IPS-NIHi11 (cell line): ENCODE data around the gene CDKN2B.

ENCODE experiments used
- DNase-seq: peaks from one replicate; pipeline ENCODE4 v3.0.0; 2012; ENCODE audit warnings: mixed read lengths, low spot score

The CDKN2B gene

DNA sequence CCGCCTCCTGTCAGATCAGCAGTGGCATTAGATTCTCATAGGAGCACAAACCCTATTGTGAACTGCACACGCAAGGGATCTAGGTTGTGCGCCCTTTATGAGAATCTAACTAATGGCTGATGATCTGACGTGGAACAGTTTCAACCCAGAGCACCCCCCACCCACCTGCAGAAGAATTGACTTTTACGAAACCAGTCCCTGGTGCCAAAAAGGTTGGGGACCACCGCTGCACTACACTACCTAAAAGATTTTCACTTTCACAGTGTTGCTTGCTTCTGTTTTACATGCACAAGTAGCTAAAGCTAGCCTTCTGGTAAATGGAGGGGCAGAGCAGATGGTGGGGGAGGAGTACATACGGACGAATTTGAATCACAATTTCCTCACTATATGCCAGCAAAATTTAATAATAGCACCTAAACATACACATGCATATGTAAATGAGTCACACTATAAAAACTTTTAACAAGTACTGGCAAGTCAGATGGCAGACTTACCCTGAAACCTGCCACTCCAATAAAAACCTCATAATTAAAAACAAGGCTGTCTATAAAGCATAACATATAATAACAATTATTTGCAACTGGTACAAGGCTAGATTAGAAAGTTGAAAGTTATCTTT, 24.0 kb upstream of the CDKN2B start:
- no peak for DNase-seq

DNA sequence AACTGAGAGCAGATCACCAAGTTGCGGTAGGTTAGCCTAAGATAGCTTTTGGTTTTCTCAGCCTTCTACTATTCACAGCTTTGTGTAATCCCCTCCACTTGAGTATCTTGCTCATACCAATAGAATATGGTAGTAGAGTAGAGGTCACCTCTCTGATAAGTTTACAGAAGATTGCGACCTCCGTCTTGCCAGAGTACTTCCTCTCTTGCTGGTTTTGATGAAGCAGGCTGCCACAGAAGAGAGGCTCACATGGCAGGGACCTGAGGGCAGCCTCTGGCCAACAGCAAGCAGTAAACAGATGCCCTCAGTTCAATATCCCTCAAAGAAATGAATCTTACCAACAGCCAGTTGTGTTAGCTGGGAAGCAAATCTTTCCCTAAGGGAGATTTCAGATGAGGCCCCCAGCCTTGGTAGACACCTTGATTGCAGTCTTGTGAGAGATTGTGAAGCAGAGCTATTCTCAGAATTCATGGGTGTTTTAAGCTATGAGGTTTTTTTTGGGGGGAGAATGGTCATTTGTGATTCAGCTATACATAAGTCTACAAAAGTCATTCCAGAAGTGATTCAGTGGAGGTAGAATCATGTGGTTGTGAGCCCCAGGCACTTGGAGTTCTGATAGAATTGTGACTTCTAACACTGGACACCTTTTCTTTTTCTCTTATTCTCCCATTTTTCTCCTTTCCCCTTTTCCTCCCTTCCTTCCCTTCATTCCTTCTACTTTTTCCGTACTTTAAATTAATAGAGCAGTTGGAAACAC, 22.7 kb upstream of the CDKN2B start:
- DNase-seq: no peak

DNA sequence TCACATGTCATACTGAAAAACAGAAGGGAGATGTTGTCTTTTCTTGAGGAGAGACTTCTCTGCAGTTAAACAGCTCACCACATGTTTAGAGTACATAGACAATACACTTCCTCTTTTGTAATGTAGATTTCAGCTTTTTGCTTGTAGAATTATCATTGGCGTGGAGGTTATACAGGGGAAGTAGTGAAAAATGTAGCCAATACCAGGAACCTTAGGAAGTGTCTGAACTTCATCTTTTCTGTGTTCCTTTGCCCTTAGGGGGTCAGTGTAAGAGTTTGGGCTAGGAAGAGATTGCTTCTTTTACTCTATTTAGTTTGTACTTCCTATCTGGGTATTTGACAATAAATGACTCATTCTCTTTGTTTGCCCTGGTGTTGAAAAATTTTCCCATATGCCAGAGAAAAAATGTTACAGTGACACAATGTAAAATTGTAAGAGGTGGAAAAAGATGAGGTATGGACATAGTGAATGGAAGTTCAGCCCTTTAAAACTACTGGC, 21.0 kb upstream of the CDKN2B start:
- DNase-seq: no peak

DNA sequence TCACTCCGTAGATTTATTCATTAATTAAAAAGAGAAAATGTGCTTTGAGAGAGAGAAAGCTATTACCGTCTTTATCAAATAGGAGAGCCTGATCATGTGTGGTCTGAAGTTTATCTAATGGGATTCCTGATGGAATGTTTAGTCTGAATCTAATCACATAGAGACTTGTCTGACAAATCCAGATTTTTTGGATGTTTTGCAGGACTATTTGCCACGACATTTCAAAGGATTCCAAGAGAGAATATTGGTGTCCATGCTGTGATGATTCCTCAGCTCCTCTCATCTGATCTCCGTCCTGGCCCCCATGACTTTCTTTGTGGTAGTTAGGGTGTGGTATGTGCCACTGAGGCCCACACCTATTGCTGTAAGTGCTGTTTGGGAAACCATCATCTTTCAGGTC, 20.1 kb upstream of the CDKN2B start:
- DNase-seq: no peak

DNA sequence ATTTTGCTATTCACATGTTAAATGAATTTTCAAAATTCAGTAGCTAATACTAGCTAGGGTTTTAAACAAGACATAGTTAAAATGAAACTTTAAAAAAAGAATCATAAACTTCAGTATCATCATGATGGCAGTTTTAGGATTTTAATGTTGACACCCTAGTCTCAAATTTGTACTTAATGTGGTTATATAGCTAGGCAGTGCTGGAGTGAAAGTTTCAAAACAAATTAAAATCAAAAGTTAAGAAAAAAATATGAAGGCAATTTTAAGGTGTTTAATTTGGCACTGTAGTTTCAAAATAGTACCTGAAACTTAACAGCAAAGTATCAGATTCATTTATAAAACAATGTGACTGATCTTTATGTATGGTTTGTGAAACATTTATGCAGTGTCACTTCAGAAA, 19.3 kb upstream of the CDKN2B start:
- DNase-seq: no peak

DNA sequence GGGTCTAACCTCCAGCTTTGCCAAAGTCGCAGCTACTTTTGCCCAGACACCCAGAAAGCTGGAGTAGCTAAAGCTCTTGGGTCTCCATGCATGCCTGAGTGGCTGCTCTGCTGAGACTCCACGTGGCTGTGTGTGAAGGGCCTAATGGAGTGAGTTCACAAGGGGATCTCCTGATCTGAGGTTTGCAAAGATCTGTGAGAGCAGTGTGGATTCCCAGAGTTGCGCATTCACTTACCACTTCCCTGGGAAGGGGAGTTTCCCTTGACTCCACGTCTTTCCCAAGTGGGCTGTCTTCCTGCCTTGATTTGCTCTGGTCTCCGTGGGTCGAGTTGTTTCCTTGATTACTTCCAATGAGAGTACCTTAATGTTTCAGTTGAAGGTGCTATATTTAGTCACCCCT, 17.6 kb upstream of the CDKN2B start:
- no peak for DNase-seq

DNA sequence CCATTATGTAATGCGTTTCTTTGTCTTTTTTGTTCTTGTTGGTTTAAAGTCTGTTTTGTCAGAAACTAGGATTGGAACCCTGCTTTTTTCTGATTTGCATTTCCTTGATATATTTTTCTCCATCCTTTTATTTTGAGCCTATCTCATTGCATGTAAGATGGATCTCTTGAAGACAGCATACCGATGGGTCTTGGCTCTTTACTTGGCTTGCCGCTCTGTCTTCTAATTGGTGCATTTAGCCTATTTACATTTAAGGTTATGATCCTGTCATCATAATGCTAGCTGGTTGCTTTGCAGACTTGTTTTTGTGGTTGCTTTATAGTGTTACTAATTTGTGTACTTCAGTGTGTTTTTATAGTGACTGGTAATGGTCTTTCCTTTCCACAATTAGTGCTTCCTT, 13.3 kb upstream of the CDKN2B start:
- no peak for DNase-seq

DNA sequence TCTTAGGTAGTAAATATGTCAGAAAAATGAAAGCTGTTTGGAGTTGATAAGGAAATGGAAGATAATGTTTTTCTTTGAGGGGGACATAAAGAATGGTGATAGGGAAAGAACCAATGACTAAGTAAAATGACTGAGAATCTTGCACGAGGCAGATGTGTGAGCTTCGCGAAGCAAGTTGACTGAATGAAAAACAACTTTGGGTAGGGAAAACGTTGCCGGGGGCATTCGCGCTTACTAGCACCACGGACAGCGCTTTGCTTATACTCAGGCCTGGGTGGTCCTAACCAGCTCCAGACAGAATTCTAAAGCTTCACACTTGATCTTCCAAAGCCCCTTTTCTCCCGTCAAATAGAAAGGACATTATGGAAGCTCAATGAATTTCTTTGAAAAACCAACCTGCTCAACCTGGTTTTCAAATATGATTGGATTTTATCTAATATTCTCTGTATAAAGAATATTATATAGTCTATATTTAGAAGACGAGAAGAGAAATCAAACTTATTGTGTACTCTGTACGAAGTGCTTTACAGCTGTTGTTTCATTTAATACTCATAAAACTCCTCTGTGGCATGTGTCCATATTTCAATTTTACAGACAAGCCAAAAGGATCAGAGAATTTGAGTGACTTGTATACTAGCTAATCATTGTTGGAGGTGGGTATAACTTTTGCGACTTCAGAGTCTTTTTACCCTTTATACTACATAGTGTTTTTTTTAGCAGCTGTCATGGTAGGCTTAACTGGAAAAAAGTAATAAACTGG, 1.9 kb upstream of the CDKN2B start:
- peak; percentile 70 for DNase-seq

DNA sequence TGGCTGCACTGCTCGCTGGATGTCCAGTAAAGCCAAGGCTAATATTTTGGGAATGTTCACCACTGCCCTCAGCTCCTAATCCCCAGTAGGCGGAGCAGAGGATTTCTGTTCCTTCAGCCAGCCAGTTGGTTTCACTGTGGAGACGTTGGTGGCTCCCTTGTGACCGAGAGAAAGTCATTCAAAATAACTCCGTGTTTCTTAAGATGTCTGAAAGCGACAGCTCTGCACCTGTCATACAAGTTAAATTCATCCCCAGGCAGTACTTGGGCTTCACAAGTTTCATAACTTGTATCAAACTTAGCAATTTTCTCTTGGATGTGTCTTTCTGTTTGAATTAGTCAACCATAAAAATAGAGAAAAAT, 382 bp upstream of the CDKN2B start:
- no peak for DNase-seq

DNA sequence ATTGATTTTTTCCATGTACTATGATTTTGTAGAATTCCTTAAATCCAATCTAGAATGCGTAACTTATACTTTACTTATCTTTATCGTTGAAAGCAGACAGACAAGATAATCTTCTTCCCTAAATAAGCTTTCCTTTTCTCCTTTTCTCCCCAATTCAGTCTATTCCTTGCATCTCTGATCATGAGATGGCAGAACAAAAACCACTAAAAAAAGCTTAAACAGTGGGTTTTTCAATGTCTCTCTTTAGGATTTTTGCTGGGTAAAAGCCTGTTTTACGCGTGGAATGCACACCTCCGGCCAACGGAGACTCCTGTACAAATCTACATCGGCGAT, 755 bp downstream of the CDKN2B start:
- no peak for DNase-seq

DNA sequence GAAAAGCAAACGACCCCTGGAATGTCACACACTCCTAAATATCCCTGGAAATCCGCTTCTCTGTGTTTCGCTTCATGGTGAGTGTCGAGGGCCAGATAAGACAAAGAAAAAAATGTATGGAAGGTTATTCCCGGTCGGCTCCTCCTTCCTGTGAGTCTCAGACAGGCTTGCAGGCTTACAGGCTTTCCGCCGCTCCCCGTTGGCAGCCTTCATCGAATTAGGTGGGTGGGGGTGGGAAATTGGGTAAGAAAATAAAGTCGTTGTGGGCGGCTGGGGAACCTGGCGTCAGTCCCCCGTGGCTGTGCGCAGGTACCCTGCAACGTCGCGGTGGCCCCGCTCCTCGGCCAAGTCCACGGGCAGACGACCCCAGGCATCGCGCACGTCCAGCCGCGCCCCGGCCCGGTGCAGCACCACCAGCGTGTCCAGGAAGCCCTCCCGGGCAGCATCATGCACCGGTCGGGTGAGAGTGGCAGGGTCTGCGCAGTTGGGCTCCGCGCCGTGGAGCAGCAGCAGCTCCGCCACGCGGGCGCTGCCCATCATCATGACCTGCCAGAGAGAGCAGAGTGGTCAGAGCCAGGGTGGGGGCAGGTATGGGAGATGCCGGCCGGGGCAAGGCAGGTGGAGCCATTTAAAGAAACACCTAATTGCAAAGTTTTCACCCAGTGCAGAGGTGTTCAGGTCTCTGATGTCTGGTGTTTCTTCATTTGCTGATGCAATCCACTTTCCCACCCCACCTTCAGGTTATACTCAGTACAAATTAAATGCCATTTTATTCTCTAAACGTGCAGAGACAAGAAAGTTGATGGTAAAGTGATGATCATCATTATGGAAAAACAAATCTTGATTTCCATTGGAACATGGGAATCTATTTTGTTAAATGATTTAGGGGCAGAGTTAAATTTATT, 3.2 kb downstream of the CDKN2B start:
- DNase-seq: no peak

DNA sequence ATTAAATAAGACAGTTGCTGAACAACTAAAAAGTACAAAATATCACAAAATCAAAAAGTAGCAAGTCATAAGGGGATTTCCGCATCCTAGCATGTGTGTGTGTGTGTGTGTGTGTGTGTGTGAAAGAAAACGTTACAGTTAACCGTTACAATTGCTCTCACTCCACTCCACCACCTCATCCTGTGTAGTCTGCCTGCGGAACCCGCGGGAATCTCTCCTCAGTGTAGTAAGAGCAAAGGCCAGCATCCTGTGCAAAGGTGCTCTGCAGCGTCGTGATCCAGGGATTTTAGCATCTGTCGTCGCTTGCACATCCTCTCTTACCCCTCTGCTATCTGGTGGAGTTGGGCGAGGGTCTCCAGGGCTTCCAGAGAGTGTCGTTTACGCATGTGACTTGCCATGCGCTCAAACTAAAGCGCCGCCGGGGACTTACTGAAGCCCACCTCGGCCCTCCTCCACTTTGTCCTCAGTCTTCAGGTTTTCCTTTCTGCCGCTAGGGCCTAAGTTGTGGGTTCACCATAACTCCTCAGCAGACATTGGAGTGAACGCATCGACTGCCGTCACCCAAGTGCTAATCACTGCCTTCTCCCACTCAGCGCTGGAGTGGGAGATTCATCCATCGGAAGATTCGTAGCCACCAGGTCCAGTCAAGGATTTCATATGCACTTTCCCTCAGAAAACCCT, 3.9 kb downstream of the CDKN2B start:
- no peak for DNase-seq

DNA sequence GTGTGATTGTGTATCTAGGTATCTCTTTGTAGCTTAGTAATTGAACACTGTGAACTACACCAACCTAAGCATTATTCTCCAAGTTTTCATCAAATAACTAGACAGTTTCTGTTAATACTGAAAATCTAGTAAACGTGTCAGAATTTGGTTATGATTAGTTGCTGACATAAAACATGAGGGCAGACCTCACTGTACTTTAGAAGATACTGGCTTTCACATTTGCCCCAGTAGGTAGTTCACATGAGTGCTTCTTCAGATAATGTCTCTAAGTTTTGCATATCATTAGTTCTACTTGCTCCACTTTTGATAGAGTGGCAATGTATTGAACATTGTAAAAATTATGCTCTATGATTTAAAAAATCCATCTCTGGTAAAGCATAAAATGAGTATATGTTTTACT, 7.1 kb downstream of the CDKN2B start:
- DNase-seq: no peak

DNA sequence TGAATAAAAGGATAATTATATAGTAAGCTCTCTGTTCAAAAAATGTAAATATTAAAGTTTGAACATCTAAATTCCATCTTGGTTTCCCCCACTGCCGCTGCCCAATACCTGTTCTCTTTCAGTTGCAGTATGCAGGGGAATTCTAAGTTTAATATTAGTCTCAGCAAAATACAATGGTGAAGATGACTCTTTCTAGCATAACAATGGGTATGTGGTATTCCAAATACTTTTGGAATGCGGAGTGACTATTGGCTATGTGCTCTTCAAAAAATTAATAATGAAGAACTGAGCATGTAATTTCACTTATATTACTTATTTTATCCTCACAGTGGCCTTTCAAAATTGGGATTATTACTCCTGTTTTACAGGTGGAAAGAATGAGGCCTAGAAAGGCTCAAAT, 11.1 kb downstream of the CDKN2B start:
- DNase-seq: no peak

DNA sequence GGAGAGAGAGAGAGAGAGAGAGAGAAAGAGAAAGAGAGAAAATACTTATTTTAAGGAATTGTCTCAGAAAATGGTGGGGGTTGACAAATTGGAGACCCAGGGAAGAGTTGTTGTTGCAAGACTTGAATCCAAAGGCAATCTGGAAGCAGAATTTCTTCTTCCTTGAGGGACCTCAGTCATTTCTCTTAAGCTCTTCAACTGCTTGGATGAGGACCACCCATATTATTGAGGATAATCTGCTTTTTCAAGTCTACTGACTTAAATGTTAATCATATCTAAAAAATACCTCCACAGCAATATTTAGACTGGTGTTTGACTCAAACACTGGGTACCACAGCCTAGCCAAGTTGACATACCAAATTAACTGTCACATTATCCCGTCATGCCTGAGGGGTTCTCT, 11.6 kb downstream of the CDKN2B start:
- no peak for DNase-seq

DNA sequence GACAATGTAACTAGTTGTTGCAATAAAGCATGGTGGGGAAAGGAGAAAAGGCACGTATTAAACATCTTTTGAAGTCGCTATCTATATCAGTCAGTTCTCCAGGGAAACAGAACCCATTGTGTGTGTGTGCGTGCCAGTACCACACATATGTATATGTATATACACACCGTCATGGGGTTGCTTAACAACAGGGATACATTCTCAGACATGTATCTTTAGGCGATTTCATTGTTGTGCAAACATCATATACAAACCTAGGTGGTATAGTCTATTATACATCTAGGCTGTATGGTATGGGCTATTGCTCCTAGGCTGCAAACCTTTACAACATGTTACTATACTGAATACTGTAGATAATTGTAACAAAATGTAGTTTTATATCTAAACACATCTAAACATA, 12.2 kb downstream of the CDKN2B start:
- no peak for DNase-seq

DNA sequence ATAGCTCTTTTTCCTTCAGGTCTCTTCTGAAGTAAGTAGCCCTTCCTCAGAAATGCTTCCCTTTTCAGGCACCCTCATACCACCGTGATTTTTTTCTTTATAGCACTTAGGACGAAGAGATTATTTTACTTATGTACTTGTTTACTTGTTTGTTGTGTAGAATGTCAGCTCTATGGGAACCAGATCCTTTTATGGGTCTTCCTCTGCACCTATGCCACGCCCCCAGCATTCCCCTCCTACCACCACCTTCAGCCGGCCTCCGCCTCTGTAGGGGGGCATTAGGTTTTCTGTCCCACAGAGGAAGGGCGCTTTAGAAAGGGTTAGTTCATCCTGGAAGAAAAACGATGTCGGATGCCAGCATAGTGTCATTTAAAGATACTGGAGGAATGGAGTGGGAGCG, 12.7 kb downstream of the CDKN2B start:
- peak; percentile 26 for DNase-seq

DNA sequence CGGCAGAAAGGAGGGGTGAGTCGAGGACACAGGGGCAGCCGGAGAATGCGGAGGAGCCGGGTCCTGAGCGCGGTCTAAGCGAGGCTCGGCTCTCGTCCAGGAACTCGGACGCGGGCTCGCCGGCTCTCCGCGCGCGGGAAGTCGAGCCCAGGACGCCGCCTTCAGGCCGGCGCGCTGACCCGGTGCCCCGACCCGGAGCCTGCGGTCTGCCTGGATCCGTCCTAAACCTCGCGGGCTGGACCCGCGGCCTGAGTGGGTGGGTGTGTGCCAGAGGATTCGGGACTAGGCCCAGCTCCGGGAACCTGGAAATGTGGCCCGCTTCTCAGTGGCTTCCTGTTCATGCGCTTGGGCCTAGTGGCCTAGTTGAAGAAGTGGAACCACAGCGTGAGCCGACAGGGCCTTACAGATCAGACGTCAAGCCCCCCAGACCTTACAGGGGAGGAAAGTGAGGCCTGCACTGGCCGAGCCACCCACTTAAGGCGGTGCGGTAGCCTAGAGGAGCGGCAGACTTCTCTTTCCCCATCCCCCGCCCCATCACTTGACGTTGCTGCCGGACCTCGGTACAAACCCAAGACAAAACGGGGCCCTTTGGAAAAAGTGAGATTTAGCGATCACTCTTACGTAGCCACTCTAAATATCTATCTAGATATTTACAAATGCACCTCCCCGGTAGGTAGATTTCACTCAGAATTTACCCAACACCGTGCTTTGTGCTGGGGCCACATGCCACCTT, 13.3 kb downstream of the CDKN2B start:
- peak; percentile 39 for DNase-seq

DNA sequence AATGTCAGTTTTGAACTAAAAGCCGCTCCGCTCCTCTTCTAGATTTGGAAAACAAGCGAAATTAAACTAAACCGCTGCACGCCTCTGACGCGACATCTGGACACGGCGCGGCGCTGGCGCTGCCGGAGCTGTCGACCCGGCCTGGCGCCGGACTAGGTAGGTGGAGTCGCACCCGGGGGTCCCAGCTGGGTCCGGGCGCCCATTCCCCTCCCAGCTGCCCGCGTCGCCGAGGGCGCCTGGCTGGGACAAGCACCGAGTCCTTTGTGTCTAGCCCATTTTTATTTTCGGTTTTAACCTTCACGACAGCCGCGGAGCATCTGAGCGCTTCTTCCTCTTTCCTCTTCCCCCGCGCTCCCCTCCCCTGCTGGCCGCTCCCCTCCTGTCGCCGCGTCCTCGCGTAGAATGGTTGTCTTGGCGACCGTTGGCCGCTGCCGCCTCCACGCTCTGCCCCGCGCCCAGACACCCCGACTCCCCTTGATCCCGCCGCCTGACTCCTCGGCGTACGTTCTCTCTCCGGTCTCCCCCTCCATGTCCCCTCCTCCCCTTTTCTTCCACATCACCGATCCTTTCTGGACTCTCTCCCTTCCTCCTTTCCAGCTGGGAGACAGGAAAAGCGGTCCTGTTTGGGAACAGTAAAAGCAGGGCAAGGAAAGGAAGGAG, 14.0 kb downstream of the CDKN2B start:
- DNase-seq: peak; percentile 61

DNA sequence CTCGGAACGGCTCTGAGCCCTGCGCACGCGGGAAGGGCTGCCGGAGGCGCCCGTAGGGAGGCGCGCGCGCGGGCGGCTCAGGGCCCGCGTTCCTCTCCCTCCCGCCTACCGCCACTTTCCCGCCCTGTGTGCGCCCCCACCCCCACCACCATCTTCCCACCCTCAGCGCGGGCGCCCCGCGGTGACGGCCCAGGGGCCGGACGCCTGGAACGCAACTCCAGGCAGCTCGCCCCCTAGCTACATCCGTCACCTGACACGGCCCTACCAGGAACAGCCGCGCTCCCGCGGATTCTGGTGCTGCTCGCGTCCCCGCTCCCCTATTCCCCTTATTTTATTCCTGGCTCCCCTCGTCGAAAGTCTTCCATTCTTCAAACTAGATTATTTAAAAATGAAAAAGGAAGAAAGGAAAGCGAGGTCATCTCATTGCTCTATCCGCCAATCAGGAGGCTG, 14.5 kb downstream of the CDKN2B start, which contains the start of gene CDKN2B-AS1:
Gene CDKN2B-AS1 (plus strand): TSS at position 236 of the 450 bp plus-strand sequence.
- DNase-seq: peak; percentile 46
